K562 (cell line): ENCODE results near the gene ERGIC1. TPM values are rescaled to one million over a fixed set of nuclear protein-coding genes. Genes with fewer than 3 reads are reported as not detected.

Experiments used
- ATAC-seq: fragments of 200-7000 bp; cut with Tn5 transposase; 3 replicates; pipeline ENCODE4 v1.9.1; 2020; ENCODE audit warnings: moderate library complexity
- BruUV-seq: library from RNA; stranded (reverse); fragments of 400-500 nt; replicated peaks from 2 replicates; lab custom pipeline; 2021; lab: Mats Ljungman, UMichigan
- CTCF ChIA-PET: fragments of 300-600 bp; formaldehyde crosslinking; extraction: SDS; loops from one replicate; lab custom pipeline; 2021; ENCODE audit warnings: low intra/inter-chr PET ratio; lab: Yijun Ruan, JAX
- POLR2A ChIA-PET: fragments of 300-600, 350-650 bp; sonication (Branson Sonifier 250); formaldehyde crosslinking; extraction: SDS; loops from one replicate; lab custom pipeline; 2021; ENCODE audit warnings: antibody characterized with exemption, inconsistent platforms; lab: Yijun Ruan, JAX
- DNase-seq, 4 experiments: peaks; one replicate each; pipeline versions ENCODE4 v3.0.0 to v3.0.0-alpha.2; 2011 to 2018; ENCODE audit warnings: low spot score in 3 of 4, mixed read lengths in 3 of 4; ENCODE audit errors: extremely low read depth in 1 of 4
- FAIRE-seq: peaks from 2 replicates; lab custom pipeline; 2011; peaks lifted over from hg19 to GRCh38; lab: Jason Lieb, UNC
- H2AFZ ChIP-seq: 2 replicates; pipeline ENCODE4 v1.6.0; 2011; ENCODE audit warnings: low read depth, low read length, control low read depth, inconsistent platforms
- H3K27ac ChIP-seq: fragments of 200-600 bp; 3 replicates; pipeline ENCODE4 v1.8.0; 2011; ENCODE audit warnings: low read depth, mild to moderate bottlenecking, control low read depth, inconsistent platforms, low read length, moderate library complexity, mixed read lengths; ENCODE audit errors: extremely low read depth
- H3K27me3 ChIP-seq, 2 experiments: fragments of 300-600 bp in 1 of 2; 2 replicates in 1 of 2; 3 replicates in 1 of 2; pipeline versions ENCODE4 v1.6.0 to v1.8.0; 2011; ENCODE audit warnings: inconsistent platforms in 2 of 2, low read length in 2 of 2, mild to moderate bottlenecking in 1 of 2, mixed read lengths in 1 of 2, moderate library complexity in 1 of 2; ENCODE audit not compliant: control insufficient read depth in 2 of 2, insufficient read depth in 2 of 2
- H3K36me3 ChIP-seq: fragments of 300-600 bp; 3 replicates; pipeline ENCODE4 v1.8.0; 2011; ENCODE audit warnings: mild to moderate bottlenecking, low read length, inconsistent platforms; ENCODE audit not compliant: control insufficient read depth, insufficient read depth
- H3K4me1 ChIP-seq, 2 experiments: fragments of 200-600 bp in 1 of 2; replicated peaks in 1 of 2; 2 replicates in 1 of 2; 3 replicates in 1 of 2; pipeline versions ENCODE4 v1.5.1 to v1.8.0; 2011; ENCODE audit warnings: inconsistent platforms in 2 of 2, low read length in 2 of 2, mild to moderate bottlenecking in 1 of 2, mixed read lengths in 1 of 2, moderate library complexity in 1 of 2; ENCODE audit not compliant: control insufficient read depth in 2 of 2, insufficient read depth in 2 of 2
- H3K4me2 ChIP-seq: 2 replicates; pipeline ENCODE4 v1.6.1; 2011; ENCODE audit warnings: low read length, control low read depth, inconsistent platforms, mixed read lengths; ENCODE audit not compliant: insufficient read depth
- H3K4me3 ChIP-seq: fragments of 200-600 bp; sonication (generic), shearing (Covaris generic); 2 replicates; pipeline ENCODE4 v1.5.1; 2016; ENCODE audit warnings: control low read depth, inconsistent platforms
- H3K79me2 ChIP-seq: fragments of 200-600 bp; 3 replicates; pipeline ENCODE4 v1.8.0; 2011; ENCODE audit warnings: low read length, inconsistent platforms; ENCODE audit not compliant: control insufficient read depth, insufficient read depth
- H3K9ac ChIP-seq, 2 experiments: 2 replicates each; pipeline versions ENCODE4 v1.6.0 to v1.6.1; 2011; ENCODE audit warnings: low read depth in 2 of 2, low read length in 2 of 2, control low read depth in 1 of 2, inconsistent platforms in 1 of 2, mild to moderate bottlenecking in 1 of 2, mixed read lengths in 1 of 2; ENCODE audit not compliant: insufficient read depth in 1 of 2
- H3K9me1 ChIP-seq: one replicate; pipeline ENCODE4 v1.6.0; 2011; ENCODE audit warnings: inconsistent platforms, mild to moderate bottlenecking, low read length, moderate library complexity; ENCODE audit not compliant: control insufficient read depth, insufficient read depth
- H3K9me3 ChIP-seq: replicated peaks from 2 replicates; pipeline ENCODE4 v1.5.1; 2011; ENCODE audit warnings: low read depth, low read length, inconsistent platforms; ENCODE audit not compliant: control insufficient read depth, insufficient read depth
- H4K20me1 ChIP-seq: replicated peaks from 2 replicates; pipeline ENCODE4 v1.6.1; 2011; ENCODE audit warnings: low read length, inconsistent platforms, mixed read lengths; ENCODE audit not compliant: control insufficient read depth, insufficient read depth
- EGR1 ChIP-seq: fragments of 450-650 bp; conservative IDR thresholded peaks from 2 replicates; pipeline ENCODE4 v1.6.1; 2017; ENCODE audit warnings: mild to moderate bottlenecking
- PTRF ChIP-seq: fragments of 450-650 bp; IDR thresholded peaks from 2 replicates; pipeline ENCODE4 v1.6.1; 2016; ENCODE audit warnings: mild to moderate bottlenecking, missing genetic modification characterization, missing compliant biosample characterization
- RFX1 ChIP-seq: fragments of 450-650 bp; IDR thresholded peaks from 2 replicates; pipeline ENCODE4 v1.6.1; 2016; ENCODE audit warnings: mild to moderate bottlenecking, moderate library complexity
- SAFB2 ChIP-seq: fragments of 200-400 bp; formaldehyde crosslinking; IDR thresholded peaks from 2 replicates; pipeline ENCODE4 v1.6.1; 2018; ENCODE audit warnings: borderline replicate concordance, low read length, low read depth, moderate library complexity; ENCODE audit not compliant: severe bottlenecking
- WGBS: fragments of 100-300 bp; shearing (Covaris generic); methylation state at CpG from one replicate; pipeline ENCODE4 v1.1.6; 2016; ENCODE audit warnings: low coverage, mixed read lengths; ENCODE audit not compliant: insufficient coverage; ENCODE audit errors: missing lambda C conversion rate; 5-methylcytosine and 5-hydroxymethylcytosine counted together
- in situ Hi-C: fragments of 300-500 bp; cut with MboI; formaldehyde crosslinking; loops from 4 replicates; pipeline ENCODE4 v1.15.0; 2018; ENCODE audit warnings: inconsistent platforms, mixed read lengths
- intact Hi-C: fragments of 100-400 bp; cut with micrococcal nuclease; formaldehyde crosslinking; loops from 2 replicates; pipeline ENCODE4 v1.14.2; 2022
- polyA plus RNA-seq, 8 experiments: library from polyadenylated mRNA; depleted of rRNA in 4 of 8; stranded (reverse) in 5 of 8; unstranded in 3 of 8; fragments of >200 nt; fragmentation: Nextera tagmentation in 2 of 8; fragmentation: Illumina TruSeq in 1 of 8; extraction: Ambion mirVana in 2 of 8; extraction: Trizol in 1 of 8; gene quantifications; 2 replicates each; pipeline versions ENCODE4 v1.2.1 to v1.2.3, GENCODE V29; 2011 to 2014; ENCODE audit warnings: inconsistent platforms in 1 of 8, missing spikeins in 1 of 8
- total RNA-seq, 7 experiments: library from RNA; depleted of rRNA in 6 of 7; stranded (reverse); fragments of >200 nt in 6 of 7; fragmentation: Illumina TruSeq in 2 of 7; extraction: Trizol in 2 of 7; gene quantifications; 2 replicates each; pipeline versions ENCODE4 v1.2.1 to v1.2.3, GENCODE V29; 2011 to 2021; ENCODE audit warnings: low replicate concordance in 1 of 7
- TF ChIP-seq, protein P1 (sequence below): fragments of 250-450 bp; sonication (Bioruptor Pico); IDR thresholded peaks from 2 replicates; pipeline ENCODE4 v1.5.0; 2020; ENCODE audit warnings: mild to moderate bottlenecking
- TF ChIP-seq, protein P2 (sequence below), 3 experiments: fragments of 200-800 bp in 1 of 3; fragments of 250-450 bp in 1 of 3; fragments of 450-650 bp in 1 of 3; sonication (Bioruptor Pico) in 1 of 3; sonication (Bioruptor generic) in 1 of 3; formaldehyde crosslinking in 1 of 3; IDR thresholded peaks; 2 replicates each; pipeline versions ENCODE4 v1.6.1 to v1.8.0; 2016 to 2022; ENCODE audit warnings: mild to moderate bottlenecking in 2 of 3, missing genetic modification characterization in 2 of 3, missing compliant biosample characterization in 1 of 3, moderate library complexity in 1 of 3

The ERGIC1 gene
- total and polyA plus RNA-seq, 9 of the 15 experiments (the other 6 are each of a cell fraction or from before 2014, with no cell fraction given), result 5.5 to 68.4 (median 36.4) TPM

DNA sequence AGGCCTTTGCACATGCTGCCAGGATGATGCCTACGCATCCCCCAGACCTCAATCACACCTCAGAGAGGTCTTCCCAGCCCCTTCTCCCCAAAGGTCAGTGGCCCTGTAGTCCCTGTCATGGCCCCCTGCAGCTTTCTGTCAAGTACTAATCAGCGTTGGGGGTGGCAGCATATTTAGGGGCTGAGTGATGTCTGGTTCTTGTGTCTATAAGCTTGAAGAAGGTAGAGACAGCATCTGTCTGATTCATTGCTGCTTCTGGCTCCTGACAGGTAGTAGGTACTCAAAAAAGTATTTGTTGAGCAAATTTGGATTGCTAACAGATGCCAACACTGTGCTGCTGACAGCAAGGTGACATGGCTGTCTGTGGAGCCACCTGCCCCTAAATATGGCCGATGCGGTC lies 73.6 kb downstream of the ERGIC1 start:
- in situ Hi-C loops, result no loop called here
- Histone ChIP-seq H4K20me1 (no peaks in the 10 kb centered on the region), H3K4me1 (peaks cover 5 to 11% of the 10 kb centered on the region in 2 experiments), H3K9ac (no peak overlapping the region), H3K36me3 (peaks cover 14% of the 10 kb centered on the region; the same call in 1 of the 3 replicates), H3K79me2 (no peaks in the 10 kb centered on the region), H3K9me3 (no peaks in the 10 kb centered on the region), H3K4me2 (no peak overlapping the region), H2AFZ (no peak overlapping the region), H3K9me1 (no peaks in the 10 kb centered on the region), H3K4me3 (no peak overlapping the region), H3K27ac (no peak overlapping the region), H3K27me3 (no peaks in the 10 kb centered on the region)
- intact Hi-C loops, result no loop called here
- FAIRE-seq (no peak), DNase-seq (no peak), ATAC-seq (no peak)
- no TSS peak for BruUV-seq
- TF ChIP-seq RFX1 (no peak), SAFB2 (no peak), EGR1 (no peak), PTRF (tag) (no peak)
- TF ChIP-seq, protein P1, sequence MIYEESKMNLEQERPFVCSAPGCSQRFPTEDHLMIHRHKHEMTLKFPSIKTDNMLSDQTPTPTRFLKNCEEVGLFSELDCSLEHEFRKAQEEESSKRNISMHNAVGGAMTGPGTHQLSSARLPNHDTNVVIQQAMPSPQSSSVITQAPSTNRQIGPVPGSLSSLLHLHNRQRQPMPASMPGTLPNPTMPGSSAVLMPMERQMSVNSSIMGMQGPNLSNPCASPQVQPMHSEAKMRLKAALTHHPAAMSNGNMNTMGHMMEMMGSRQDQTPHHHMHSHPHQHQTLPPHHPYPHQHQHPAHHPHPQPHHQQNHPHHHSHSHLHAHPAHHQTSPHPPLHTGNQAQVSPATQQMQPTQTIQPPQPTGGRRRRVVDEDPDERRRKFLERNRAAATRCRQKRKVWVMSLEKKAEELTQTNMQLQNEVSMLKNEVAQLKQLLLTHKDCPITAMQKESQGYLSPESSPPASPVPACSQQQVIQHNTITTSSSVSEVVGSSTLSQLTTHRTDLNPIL, result no peak
- TF ChIP-seq, protein P2, sequence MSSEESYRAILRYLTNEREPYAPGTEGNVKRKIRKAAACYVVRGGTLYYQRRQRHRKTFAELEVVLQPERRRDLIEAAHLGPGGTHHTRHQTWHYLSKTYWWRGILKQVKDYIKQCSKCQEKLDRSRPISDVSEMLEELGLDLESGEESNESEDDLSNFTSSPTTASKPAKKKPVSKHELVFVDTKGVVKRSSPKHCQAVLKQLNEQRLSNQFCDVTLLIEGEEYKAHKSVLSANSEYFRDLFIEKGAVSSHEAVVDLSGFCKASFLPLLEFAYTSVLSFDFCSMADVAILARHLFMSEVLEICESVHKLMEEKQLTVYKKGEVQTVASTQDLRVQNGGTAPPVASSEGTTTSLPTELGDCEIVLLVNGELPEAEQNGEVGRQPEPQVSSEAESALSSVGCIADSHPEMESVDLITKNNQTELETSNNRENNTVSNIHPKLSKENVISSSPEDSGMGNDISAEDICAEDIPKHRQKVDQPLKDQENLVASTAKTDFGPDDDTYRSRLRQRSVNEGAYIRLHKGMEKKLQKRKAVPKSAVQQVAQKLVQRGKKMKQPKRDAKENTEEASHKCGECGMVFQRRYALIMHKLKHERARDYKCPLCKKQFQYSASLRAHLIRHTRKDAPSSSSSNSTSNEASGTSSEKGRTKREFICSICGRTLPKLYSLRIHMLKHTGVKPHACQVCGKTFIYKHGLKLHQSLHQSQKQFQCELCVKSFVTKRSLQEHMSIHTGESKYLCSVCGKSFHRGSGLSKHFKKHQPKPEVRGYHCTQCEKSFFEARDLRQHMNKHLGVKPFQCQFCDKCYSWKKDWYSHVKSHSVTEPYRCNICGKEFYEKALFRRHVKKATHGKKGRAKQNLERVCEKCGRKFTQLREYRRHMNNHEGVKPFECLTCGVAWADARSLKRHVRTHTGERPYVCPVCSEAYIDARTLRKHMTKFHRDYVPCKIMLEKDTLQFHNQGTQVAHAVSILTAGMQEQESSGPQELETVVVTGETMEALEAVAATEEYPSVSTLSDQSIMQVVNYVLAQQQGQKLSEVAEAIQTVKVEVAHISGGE (CRISPR knock-in tag; IDR thresholded peaks at IDR 0.05), result no peak
- 72% methylated on average over 4 of the region's 4 CpGs for WGBS
- ChIA-PET POLR2A (interaction anchor here (3.7 kb wide), 1 partner anchor 138 kb away, joined by 19 read pairs; the partner anchor contains the start of gene DUSP1), CTCF (no interaction called here)
